HEK293 (cell line): ENCODE data around the gene ANKRD35.

Experiments
- CTCF ChIA-PET: fragments of 350-600 bp; formaldehyde crosslinking; extraction: SDS; loops from one replicate; lab custom pipeline; 2021; ENCODE audit warnings: antibody characterized with exemption; lab: Yijun Ruan, JAX
- POLR2A ChIA-PET: fragments of 300-600 bp; formaldehyde crosslinking; extraction: SDS; loops from one replicate; lab custom pipeline; 2020; ENCODE audit warnings: antibody characterized with exemption, inconsistent platforms; lab: Yijun Ruan, JAX
- H3K27ac ChIP-seq: fragments of 200-500 bp; sonication (Bioruptor generic); 2 replicates; pipeline ENCODE4 v1.5.1; 2014; ENCODE audit warnings: low read depth, low read length, control low read depth, inconsistent platforms; ENCODE audit errors: extremely low read depth
- H3K36me3 ChIP-seq, 2 experiments: fragments of 200-500 bp in 1 of 2; sonication (Bioruptor generic) in 1 of 2; 1 replicate in 1 of 2; 2 replicates in 1 of 2; pipeline ENCODE4 v1.5.1; 2014 to 2017; ENCODE audit warnings: inconsistent platforms in 2 of 2, low read length in 2 of 2; ENCODE audit not compliant: control insufficient read depth in 2 of 2, insufficient read depth in 1 of 2
- H3K4me1 ChIP-seq: fragments of 200-500 bp; sonication (Bioruptor generic); 2 replicates; pipeline ENCODE4 v1.5.1; 2014; ENCODE audit warnings: mild to moderate bottlenecking, low read length, inconsistent platforms; ENCODE audit not compliant: control insufficient read depth, insufficient read depth
- H3K4me3 ChIP-seq: 2 replicates; pipeline ENCODE4 v1.5.1; 2011; ENCODE audit warnings: low read depth, mild to moderate bottlenecking, control low read depth, low read length, moderate library complexity
- H3K9me3 ChIP-seq: fragments of 200-500 bp; sonication (Bioruptor generic); 2 replicates; pipeline ENCODE4 v1.5.1; 2014; ENCODE audit warnings: low read depth, low read length, inconsistent platforms; ENCODE audit not compliant: control insufficient read depth, insufficient read depth
- BCL11B ChIP-seq: fragments of 450-650 bp; formaldehyde crosslinking; IDR thresholded peaks from 2 replicates; pipeline ENCODE4 v1.5.1; 2016; ENCODE audit warnings: low read depth, missing biosample characterization, missing genetic modification characterization
- FEZF1 ChIP-seq: fragments of 450-650 bp; formaldehyde crosslinking; IDR thresholded peaks from 2 replicates; pipeline ENCODE4 v1.5.1; 2016; ENCODE audit warnings: missing biosample characterization, missing genetic modification characterization
- KLF17 ChIP-seq: fragments of 450-650 bp; formaldehyde crosslinking; IDR thresholded peaks from 2 replicates; pipeline ENCODE4 v1.5.1; 2016; ENCODE audit warnings: missing biosample characterization, missing genetic modification characterization
- MYNN ChIP-seq: fragments of 450-650 bp; formaldehyde crosslinking; IDR thresholded peaks from 2 replicates; pipeline ENCODE4 v1.5.1; 2016; ENCODE audit warnings: missing biosample characterization, missing genetic modification characterization, borderline replicate concordance
- MZF1 ChIP-seq: fragments of 450-650 bp; formaldehyde crosslinking; IDR thresholded peaks from 2 replicates; pipeline ENCODE4 v1.5.1; 2017; ENCODE audit warnings: missing biosample characterization, missing genetic modification characterization, borderline replicate concordance
- PATZ1 ChIP-seq: fragments of 450-650 bp; formaldehyde crosslinking; IDR thresholded peaks from 2 replicates; pipeline ENCODE4 v1.5.1; 2016; ENCODE audit warnings: missing biosample characterization, missing genetic modification characterization
- PRDM1 ChIP-seq: fragments of 450-650 bp; formaldehyde crosslinking; IDR thresholded peaks from 2 replicates; pipeline ENCODE4; 2016; ENCODE audit warnings: missing biosample characterization, missing genetic modification characterization
- YY1 ChIP-seq: fragments of 450-650 bp; formaldehyde crosslinking; IDR thresholded peaks from 2 replicates; pipeline ENCODE4 v1.5.1; 2018; ENCODE audit warnings: missing biosample characterization, missing genetic modification characterization
- ZBTB1 ChIP-seq: fragments of 450-650 bp; formaldehyde crosslinking; IDR thresholded peaks from 2 replicates; pipeline ENCODE4 v1.5.1; 2016; ENCODE audit warnings: missing biosample characterization, missing genetic modification characterization
- ZBTB10 ChIP-seq: fragments of 450-650 bp; formaldehyde crosslinking; IDR thresholded peaks from 2 replicates; pipeline ENCODE4 v1.5.1; 2016; ENCODE audit warnings: missing biosample characterization, missing genetic modification characterization
- ZEB2 ChIP-seq: fragments of 450-650 bp; formaldehyde crosslinking; IDR thresholded peaks from 2 replicates; pipeline ENCODE4 v1.5.1; 2016; ENCODE audit warnings: missing biosample characterization, missing genetic modification characterization
- ZNF112 ChIP-seq: fragments of 450-650 bp; formaldehyde crosslinking; IDR thresholded peaks from 2 replicates; pipeline ENCODE4 v1.5.0; 2017; ENCODE audit warnings: missing biosample characterization, missing genetic modification characterization
- ZNF146 ChIP-seq: fragments of 450-650 bp; formaldehyde crosslinking; IDR thresholded peaks from 2 replicates; pipeline ENCODE4 v1.5.1; 2016; ENCODE audit warnings: missing biosample characterization, missing genetic modification characterization
- ZNF148 ChIP-seq: fragments of 450-650 bp; formaldehyde crosslinking; IDR thresholded peaks from 2 replicates; pipeline ENCODE4 v1.5.0; 2017; ENCODE audit warnings: missing biosample characterization, missing genetic modification characterization, borderline replicate concordance
- ZNF248 ChIP-seq: fragments of 450-650 bp; formaldehyde crosslinking; IDR thresholded peaks from 2 replicates; pipeline ENCODE4 v1.5.1; 2017; ENCODE audit warnings: missing biosample characterization, missing genetic modification characterization
- ZNF488 ChIP-seq: fragments of 450-650 bp; formaldehyde crosslinking; IDR thresholded peaks from 2 replicates; pipeline ENCODE4 v1.5.1; 2016; ENCODE audit warnings: missing biosample characterization, missing genetic modification characterization
- ZNF501 ChIP-seq: fragments of 450-650 bp; formaldehyde crosslinking; IDR thresholded peaks from 2 replicates; pipeline ENCODE4 v1.5.1; 2016; ENCODE audit warnings: missing biosample characterization, missing genetic modification characterization
- ZNF585B ChIP-seq: fragments of 450-650 bp; formaldehyde crosslinking; IDR thresholded peaks from 2 replicates; pipeline ENCODE4 v1.5.1; 2016; ENCODE audit warnings: missing biosample characterization, missing genetic modification characterization
- ZNF596 ChIP-seq: fragments of 450-650 bp; IDR thresholded peaks from 2 replicates; pipeline ENCODE4 v1.5.0; 2018; ENCODE audit warnings: missing biosample characterization, mild to moderate bottlenecking, missing genetic modification characterization, moderate library complexity
- ZNF639 ChIP-seq: fragments of 450-650 bp; formaldehyde crosslinking; IDR thresholded peaks from 2 replicates; pipeline ENCODE4 v1.5.1; 2016; ENCODE audit warnings: missing biosample characterization, missing genetic modification characterization
- ZNF664 ChIP-seq: fragments of 450-650 bp; formaldehyde crosslinking; IDR thresholded peaks from 2 replicates; pipeline ENCODE4 v1.5.1; 2016; ENCODE audit warnings: missing biosample characterization, missing genetic modification characterization
- ZNF701 ChIP-seq: fragments of 450-650 bp; formaldehyde crosslinking; IDR thresholded peaks from 2 replicates; pipeline ENCODE4 v1.5.1; 2016; ENCODE audit warnings: missing biosample characterization, missing genetic modification characterization
- ZNF776 ChIP-seq: fragments of 450-650 bp; formaldehyde crosslinking; IDR thresholded peaks from 2 replicates; pipeline ENCODE4 v1.5.0; 2017; ENCODE audit warnings: missing biosample characterization, missing genetic modification characterization, borderline replicate concordance
- ZNF837 ChIP-seq: fragments of 450-650 bp; formaldehyde crosslinking; IDR thresholded peaks from 2 replicates; pipeline ENCODE4 v1.5.1; 2016; ENCODE audit warnings: missing biosample characterization, missing genetic modification characterization

ANKRD35 gene

GRCh38 chr1:145874646-145875045 is 11.0 kb downstream of the ANKRD35 start (continued):
- no peak for TF ChIP-seq PATZ1 (tag by site-specific recombination)
- no peak for TF ChIP-seq ZBTB1 (tag by site-specific recombination)
- TF ChIP-seq ZNF776 (tag by site-specific recombination): no peak
- TF ChIP-seq ZNF488 (tag by site-specific recombination): no peak

GRCh38 chr1:145871994-145872924 is 13.4 kb downstream of the ANKRD35 start:
- ChIA-PET POLR2A (interaction anchor here (2.4 kb wide), 1 partner anchor 13 kb away, joined by 18 read pairs; the partner anchor contains the start of gene PIAS3), CTCF (interaction anchor here (0.7 to 2.2 kb wide), 6 partner anchors 11 to 43 kb away, joined by 3 to 6 read pairs (median 4); partner anchors contain the start of genes NUDT17 and PIAS3)
- Histone ChIP-seq H3K9me3 (no peaks in the 10 kb centered on the region), H3K27ac (no peak overlapping the region), H3K4me3 (no peak overlapping the region), H3K4me1 (no peaks in the 10 kb centered on the region), H3K36me3 (no peaks in the 10 kb centered on the region)
- TF ChIP-seq ZNF112 (tag by site-specific recombination): no peak
- no peak for TF ChIP-seq ZNF596 (tag by site-specific recombination)
- no peak for TF ChIP-seq ZBTB10
- no peak for TF ChIP-seq ZNF664 (tag by site-specific recombination)
- no peak for TF ChIP-seq ZNF585B (tag by site-specific recombination)
- TF ChIP-seq ZNF148: no peak
- TF ChIP-seq MZF1 (tag by site-specific recombination): no peak
- TF ChIP-seq ZNF639 (tag by site-specific recombination): no peak
- TF ChIP-seq ZNF837 (tag by site-specific recombination): no peak
- no peak for TF ChIP-seq MYNN (tag by site-specific recombination)
- TF ChIP-seq ZNF248 (tag by site-specific recombination): no peak
- no peak for TF ChIP-seq PRDM1 (tag by site-specific recombination)
- TF ChIP-seq ZEB2: no peak
- no peak for TF ChIP-seq FEZF1 (tag by site-specific recombination)
- no peak for TF ChIP-seq KLF17 (tag by site-specific recombination)
- TF ChIP-seq BCL11B: no peak
- no peak for TF ChIP-seq ZNF501 (tag by site-specific recombination)
- TF ChIP-seq YY1 (tag by site-specific recombination): no peak
- no peak for TF ChIP-seq ZNF701
- no peak for TF ChIP-seq ZNF146
